ENCODE results near the gene KIF26A. TPM values are rescaled to one million over a fixed set of nuclear protein-coding genes. Genes with fewer than 3 reads are reported as not detected.

KIF26A gene
- polyA plus RNA-seq (2012; rRNA removed) = 1.4 and 1.7 TPM in 2 replicates
- 0.79 and 1.5 TPM in 2 replicates for polyA plus RNA-seq (2012; cell fraction: cytosol; rRNA removed)
- polyA plus RNA-seq (2012; cell fraction: nucleus; rRNA removed) = 2.1 and 4.0 TPM in 2 replicates

- Histone ChIP-seq H4K20me1 (ENCODE audit: insufficient read depth) (no peaks in the 10 kb centered on the region), H3K4me3 (ENCODE audit: low read depth in 2 of 2, low read length in 1 of 2) (peak within 1 kb of the TSS; percentile 51 to 70), H3K79me2 (ENCODE audit: insufficient read depth) (no peaks in the 10 kb centered on the region), H3K4me1 (ENCODE audit: control insufficient read depth in 1 of 2, insufficient read depth in 2 of 2, low read depth in 1 of 2, low read length in 1 of 2) (peaks cover 0 to 63% of the 10 kb centered on the region in 2 experiments; a peak in 1 of 4 replicates), H3K9me3 (no peaks in the 10 kb centered on the region), H3K9me2 (no peaks in the 10 kb centered on the region), H3F3A (replicated peaks; ENCODE audit: insufficient read depth) (no peaks in the 10 kb centered on the region), H3K4me2 (peak within 1 kb of the TSS; percentile 90), H3K27me3 (ENCODE audit: insufficient read depth) (peaks cover 17% of the 10 kb centered on the region), H3K27ac (ENCODE audit: low read depth in 2 of 2, low read length in 1 of 2) (peak within 1 kb of the TSS in 1 of 2 experiments; percentile 90; a peak in 2 of 4 replicates), H2AFZ (ENCODE audit: low read depth) (peak within 1 kb of the TSS; percentile 70; the same call in 1 of the 2 replicates), H3K9ac (no peak within 1 kb of the TSS), H3K36me3 (replicated peaks in 1 of 2; ENCODE audit: control insufficient read depth in 1 of 2, insufficient read depth in 2 of 2, low read length in 1 of 2) (no peaks in the 10 kb centered on the region)
- peak; percentile 96 for DNase-seq
- ChIA-PET POLR2A (interaction anchor here (0.6 to 1.2 kb wide), 5 partner anchors 84 to 426 kb away, joined by 3 to 4 read pairs (median 3); no protein-coding TSS in a partner anchor), CTCF (interaction anchor here (0.6 to 1.9 kb wide), 61 partner anchors 8 to 587 kb away, joined by 3 to 74 read pairs (median 4); no protein-coding TSS in a partner anchor)
- no peak for TF ChIP-seq GATA2 (CRISPR knock-in tag; IDR thresholded peaks at IDR 0.05)
- TF ChIP-seq GABPA (IDR thresholded peaks at IDR 0.05; ENCODE audit: low read depth) = no peak
- TF ChIP-seq MAX (IDR thresholded peaks at IDR 0.05; ENCODE audit: low read depth) = no peak
- TF ChIP-seq EZH2phosphoT487 (IDR thresholded peaks at IDR 0.05; ENCODE audit: borderline replicate concordance, low read depth) = no peak
- no peak for TF ChIP-seq NFIC (IDR thresholded peaks at IDR 0.05; ENCODE audit: borderline replicate concordance)
- no peak for TF ChIP-seq ZBTB33 (IDR thresholded peaks at IDR 0.05; ENCODE audit: borderline replicate concordance, low read depth)
- no peak for TF ChIP-seq RCOR1 (IDR thresholded peaks at IDR 0.05; ENCODE audit: low read length)
- no peak for TF ChIP-seq EP300 (IDR thresholded peaks at IDR 0.05; ENCODE audit: borderline replicate concordance in 1 of 2, low read depth in 1 of 2, low read length in 1 of 2)
- no peak for TF ChIP-seq RAD21 (IDR thresholded peaks at IDR 0.05; ENCODE audit: low read length)
- TF ChIP-seq TCF12 (IDR thresholded peaks at IDR 0.05) = no peak
- no peak for TF ChIP-seq TEAD4 (IDR thresholded peaks at IDR 0.05; ENCODE audit: borderline replicate concordance, insufficient read depth)
- TF ChIP-seq NRF1 (IDR thresholded peaks at IDR 0.05; ENCODE audit: low read depth, low read length) = peak; percentile 74
- 0 out of 2 replicates have a peak, but pooled peaks have one; percentile 15 for TF ChIP-seq MXI1 (IDR thresholded peaks at IDR 0.05; ENCODE audit: low read depth, low read length)
- no peak for TF ChIP-seq RFX5 (IDR thresholded peaks at IDR 0.05; ENCODE audit: low read length)
- TF ChIP-seq YY1 (IDR thresholded peaks at IDR 0.05; ENCODE audit: low read depth) = no peak
- TF ChIP-seq TAF1 (IDR thresholded peaks at IDR 0.05; ENCODE audit: borderline replicate concordance, low read depth, low read length) = no peak
- no peak for TF ChIP-seq IRF3 (IDR thresholded peaks at IDR 0.05; ENCODE audit: low read depth, low read length)
- TF ChIP-seq CTCF (IDR thresholded peaks at IDR 0.05) = no peak
- no peak for TF ChIP-seq FOXJ3 (CRISPR knock-in tag; IDR thresholded peaks at IDR 0.05)
- TF ChIP-seq USF1 (IDR thresholded peaks at IDR 0.05; ENCODE audit: borderline replicate concordance, low read depth) = no peak
- no peak for TF ChIP-seq FOSL2 (IDR thresholded peaks at IDR 0.05; ENCODE audit: borderline replicate concordance, low read depth)
- peak; percentile 53 for TF ChIP-seq CHD2 (IDR thresholded peaks at IDR 0.05; ENCODE audit: low read length, partially characterized antibody)
- TF ChIP-seq REST (IDR thresholded peaks at IDR 0.05; ENCODE audit: low read depth, low read length) = no peak
- WGBS (ENCODE audit: low lambda C conversion rate) = no CpG with 5 or more reads among the region's 77 CpGs
These were observed at the start of gene KIF26A for GRCh38 chr14:104138098-104138717. TSS of gene KIF26A (plus strand) at chr14:104138587. CDS start at chr14:104138723, 136 bp downstream.

Measured in SK-N-SH (cell line).